Hippocampal formation (tissue), 2 donors: ENCODE data around the gene RANBP9.

Experiments used
- DNase-seq, 2 donors: peaks; one replicate each; lab custom pipeline; 2025; lab: John Stamatoyannopoulos, UW

The RANBP9 gene

DNA sequence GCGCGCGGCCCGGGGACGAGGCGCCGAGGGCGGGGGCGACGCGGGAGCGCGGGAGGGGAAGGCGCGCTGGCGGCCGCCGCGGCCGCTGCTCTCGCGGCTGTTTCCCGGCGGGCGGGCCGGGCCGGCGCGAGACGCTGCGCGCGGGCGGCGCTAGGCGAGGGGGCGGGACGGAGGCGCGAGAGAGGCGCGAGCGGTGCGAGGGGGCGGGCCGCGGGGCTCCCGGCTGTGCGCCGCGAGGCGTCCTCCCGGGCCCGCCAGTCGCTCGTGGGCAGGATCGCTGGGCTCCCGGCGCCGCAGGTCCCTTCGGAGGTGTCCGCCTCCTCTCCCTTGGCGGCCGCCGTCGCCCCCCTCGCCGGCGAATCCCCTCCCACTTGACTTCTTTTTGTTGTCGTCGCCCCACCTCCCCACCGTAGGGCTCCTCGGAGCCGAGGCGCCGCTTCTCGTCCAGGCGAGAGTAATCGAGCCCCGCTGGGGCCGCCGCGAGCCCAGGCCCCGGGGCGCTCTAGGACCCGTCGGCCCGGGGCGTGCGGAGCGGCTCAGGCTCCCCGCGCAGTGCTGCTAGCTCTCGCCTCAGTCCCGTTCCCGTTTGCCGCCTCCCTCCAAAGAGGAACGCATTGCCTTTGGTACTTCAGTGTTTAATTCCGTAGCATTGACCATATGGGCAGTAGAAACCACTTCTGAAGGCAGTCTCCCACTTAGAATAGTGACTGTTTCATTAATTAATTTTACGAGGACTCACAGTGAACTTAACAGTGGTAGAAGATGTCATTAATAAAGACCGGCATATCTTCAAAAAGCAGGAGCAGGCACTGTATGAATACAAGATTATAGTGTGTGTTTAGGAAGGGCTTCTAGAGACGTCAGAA is at the start of gene RANBP9:
TSS of gene RANBP9 (minus strand) at position 103 of the 866 bp plus-strand sequence. CDS start 330 bp downstream, outside the sequence.
- peak; percentile 82 to 88 for DNase-seq

DNA sequence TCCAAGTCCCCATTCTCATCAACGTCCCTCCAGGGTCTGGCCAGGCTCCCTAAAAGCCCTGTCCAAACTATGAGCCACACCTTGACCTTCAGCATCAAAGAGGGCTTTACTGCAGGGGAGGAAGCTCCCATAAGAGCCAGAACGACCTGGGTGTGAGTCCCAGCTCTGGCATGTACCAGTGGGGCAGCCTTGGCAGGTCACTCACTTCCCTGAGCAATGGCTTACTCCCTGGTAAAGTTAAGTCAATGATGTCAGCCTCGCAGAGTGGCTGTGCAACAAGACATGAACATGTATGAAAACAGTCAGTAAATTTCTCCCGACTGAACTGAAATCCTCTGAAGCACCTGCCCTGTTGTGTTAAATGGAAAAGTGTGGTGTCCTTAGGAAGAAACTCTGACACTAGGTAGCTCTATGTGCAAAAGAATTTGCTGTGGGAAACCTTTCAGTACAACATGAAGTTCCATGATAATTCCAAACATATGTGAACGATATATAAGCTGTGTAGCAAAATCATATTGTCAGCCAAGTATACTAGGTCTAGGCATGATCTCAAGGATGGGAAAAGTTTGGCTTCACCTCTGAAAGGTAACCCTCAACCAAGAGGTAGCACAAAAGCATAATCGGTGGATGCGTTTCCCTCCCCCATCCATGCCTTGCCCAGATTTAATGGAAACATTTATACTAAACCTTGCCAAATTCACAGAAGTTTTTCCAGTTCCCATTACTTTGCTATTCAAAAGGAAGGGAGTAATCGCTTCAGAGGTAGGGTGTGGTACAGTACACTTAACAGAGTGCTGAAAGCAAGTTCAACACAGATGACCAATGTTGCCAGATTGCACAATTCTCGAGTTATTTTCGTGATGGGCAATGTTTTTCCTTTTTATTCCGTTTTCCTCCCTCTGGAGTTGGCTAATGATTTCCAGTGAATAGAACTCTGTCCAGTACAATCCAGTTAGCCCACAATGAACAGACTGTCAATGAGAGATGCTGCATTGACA is 49.0 kb upstream of the RANBP9 start:
- no peak for DNase-seq

DNA sequence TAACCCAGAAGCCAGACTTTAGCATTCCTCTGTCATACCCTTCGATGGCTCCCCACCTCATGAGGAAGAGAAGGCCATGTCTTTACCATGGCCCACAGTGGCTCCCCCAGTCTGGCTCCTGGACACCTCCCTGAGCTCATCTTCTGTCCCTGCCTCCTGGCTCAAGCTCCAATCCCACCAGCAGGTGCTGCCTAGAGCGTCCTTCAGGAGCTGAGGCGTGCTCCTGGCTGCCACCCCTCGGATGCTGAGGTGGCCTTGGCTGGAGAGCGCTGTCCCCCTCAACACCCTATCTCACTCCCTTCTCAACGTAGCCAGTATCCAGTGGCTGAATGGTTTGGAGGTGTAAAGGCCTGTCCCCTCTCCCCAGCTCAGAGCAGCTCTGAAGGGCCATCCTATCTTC is 47.4 kb upstream of the RANBP9 start:
- DNase-seq, result no peak

DNA sequence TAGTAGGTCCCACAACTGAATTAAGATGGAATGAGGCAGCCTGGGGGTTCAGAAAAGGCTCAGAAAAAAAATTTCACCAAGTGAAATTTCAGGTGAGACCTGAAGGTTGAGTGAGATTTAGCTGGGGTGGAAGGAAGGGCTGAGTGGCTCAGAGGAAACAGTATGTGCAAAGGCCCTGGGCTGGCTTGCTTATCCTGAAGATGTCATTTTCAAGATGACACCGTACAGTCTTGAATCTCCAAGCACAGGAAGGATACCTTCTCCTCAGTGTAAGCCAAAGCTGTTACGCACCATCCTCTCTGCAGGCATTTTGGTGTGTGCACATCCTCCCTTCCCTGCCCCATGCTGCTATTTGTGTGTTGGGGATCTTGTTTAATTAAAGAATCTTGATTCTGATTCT is 43.0 kb upstream of the RANBP9 start:
- no peak for DNase-seq

DNA sequence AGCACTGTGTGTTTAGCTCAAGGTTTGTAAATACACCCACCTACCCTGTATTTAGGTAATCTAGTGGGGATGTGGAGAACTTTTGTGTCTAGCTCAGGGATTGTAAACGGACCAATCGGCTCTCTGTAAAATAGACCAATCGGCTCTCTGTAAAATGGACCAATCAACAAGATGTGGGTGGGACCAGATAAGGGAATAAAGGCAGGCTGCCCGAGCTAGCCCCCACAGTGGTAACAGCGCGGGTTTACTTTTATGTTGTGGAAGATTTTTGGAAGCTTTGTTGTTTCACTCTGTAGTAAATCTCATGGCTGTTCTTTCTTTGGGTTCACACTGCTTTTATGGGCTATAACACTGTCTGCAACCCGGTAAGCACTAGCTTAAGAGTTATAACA is 32.1 kb upstream of the RANBP9 start:
- no peak for DNase-seq

DNA sequence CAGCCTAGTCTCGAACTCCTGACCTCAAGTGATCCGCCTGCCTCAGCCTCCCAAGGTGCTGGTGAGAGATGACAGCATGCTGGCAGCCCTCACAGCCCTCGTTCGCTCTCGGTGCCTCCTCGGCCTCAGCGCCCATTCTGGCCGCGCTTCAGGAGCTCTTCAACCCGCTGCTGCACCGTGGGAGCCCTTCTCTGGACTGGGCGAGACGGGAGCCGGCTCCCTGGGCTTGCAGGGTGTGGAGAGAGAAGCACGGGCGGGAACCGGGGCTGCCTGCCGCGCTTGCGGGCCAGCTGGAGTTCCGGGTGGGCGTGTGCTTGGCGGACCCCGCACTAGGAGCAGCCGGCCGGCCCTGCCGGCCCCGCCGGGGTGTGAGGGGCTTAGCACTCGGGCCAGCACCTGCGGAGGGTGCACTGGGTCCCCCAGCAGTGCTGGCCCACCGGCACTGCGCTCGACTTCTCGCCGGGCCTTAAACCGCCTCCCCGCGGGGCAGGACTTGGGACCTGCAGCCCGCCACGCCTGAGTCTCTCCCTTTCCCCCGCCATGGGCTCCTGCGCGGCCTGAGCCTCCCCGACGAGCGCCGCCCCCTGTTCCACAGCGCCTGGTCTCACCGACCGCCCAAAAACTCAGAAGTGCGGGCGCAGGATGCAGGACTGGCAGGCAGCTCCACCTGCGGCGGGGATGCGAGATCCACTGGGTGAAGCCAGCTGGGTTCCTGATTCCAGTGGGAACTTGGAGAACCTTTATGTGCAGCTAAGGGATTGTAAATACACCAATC is 31.5 kb upstream of the RANBP9 start:
- DNase-seq, result no peak

DNA sequence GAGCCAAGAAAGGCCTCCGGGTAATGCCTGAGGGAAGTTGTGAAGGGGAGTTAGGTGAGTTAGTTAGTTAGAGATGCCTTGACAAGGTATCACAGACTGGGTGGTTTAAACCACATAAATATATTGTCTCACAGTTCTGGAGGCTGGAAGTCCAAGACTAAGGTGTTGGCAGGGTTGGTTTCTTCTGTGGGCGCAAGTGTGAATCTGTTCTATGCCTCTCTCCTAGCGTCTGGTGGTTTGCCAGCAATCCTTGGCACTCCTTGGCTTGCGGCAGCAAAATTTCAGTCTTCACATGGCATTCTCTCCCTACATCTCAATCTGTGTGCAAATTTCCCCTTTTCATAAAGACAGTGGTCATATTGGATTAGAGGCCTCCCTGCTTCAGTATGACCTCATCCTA is 29.7 kb upstream of the RANBP9 start:
- DNase-seq, result no peak

DNA sequence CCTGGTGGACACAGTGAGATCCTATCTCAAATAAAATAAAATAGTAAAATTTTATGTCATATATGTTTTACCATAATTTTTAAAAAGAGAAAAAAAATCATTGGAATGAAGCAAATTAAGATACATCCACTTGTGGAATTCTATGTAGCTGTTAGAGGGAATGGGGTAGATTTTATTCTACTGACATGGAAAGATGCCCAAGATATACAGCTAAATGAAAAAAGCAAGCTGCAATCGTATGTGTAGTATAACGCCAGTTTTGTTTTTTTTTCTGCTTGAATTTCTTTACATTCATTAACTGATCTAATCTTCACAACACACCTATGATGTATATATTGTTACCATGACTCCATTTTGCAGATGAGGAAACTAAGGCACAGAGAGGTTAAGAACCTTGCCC is 23.4 kb upstream of the RANBP9 start:
- DNase-seq, result no peak

DNA sequence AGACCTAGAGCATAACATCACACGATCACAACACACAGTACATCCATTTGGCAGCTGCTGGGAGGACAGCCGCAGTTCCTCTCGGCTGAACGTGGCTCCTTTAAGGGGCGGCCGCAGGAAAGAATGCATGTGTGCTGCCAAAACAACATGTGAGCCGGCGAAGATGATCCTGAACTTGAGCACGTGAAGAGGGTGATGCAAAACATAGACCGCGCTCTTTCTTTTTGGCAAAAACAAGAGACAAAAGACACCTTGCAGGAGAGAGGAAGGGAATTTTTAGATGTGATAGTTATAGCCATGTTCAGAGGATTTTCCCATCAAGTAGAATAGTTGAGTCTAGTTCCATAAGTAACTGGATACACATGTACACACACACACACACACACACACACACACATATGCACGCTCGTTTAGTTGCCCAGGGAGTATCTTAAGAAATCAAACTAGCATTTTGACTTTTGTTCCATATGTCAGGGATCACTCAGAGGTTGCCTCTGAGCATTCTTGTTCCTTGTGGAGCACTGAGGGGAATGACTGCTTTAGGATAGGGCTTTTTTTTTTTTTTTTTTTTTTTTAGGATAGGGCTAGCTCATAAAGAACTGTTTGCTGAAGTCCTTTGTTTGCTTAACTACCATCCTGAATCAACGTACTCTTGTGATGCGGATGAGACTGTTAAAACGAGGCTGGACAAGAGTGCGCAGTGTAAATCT is 21.7 kb upstream of the RANBP9 start:
- DNase-seq, result no peak

DNA sequence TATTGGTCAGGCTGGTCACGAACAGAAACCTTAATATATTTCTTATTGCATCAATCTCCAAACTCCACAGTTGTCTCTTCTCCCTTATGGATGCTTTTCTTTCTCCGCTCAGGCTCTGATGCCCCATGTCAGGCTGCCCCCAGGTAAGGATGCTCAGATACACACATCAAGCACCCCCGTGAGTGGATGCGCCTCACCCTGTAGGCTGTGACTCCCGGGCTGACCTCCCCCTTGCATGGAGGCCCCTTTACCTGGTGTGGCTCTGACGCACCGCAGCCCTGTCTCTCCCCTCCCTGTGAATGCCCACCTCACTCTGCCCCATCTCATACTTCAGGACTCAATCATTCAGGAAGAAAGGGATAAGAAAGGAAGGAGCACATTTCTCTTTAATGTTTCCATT is 19.1 kb upstream of the RANBP9 start:
- no peak for DNase-seq

DNA sequence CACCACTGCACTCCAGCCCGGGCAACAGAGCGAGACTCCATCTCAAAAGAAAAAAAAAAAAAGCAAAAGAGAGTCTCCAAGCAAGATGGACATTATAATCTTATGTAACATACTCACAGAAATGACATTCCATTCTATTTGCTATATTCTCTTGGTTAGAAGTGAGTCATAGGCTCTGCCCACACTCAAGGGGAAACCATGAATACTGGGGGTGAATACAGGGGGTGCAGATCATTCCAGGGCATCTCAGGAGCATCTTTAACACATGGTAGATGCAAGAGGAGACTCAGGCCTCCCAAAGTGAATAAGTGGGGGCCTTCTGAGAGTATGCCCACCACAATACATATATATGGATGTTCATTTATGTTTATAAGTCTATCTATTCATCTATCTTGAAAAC is 18.3 kb upstream of the RANBP9 start:
- DNase-seq, result no peak

DNA sequence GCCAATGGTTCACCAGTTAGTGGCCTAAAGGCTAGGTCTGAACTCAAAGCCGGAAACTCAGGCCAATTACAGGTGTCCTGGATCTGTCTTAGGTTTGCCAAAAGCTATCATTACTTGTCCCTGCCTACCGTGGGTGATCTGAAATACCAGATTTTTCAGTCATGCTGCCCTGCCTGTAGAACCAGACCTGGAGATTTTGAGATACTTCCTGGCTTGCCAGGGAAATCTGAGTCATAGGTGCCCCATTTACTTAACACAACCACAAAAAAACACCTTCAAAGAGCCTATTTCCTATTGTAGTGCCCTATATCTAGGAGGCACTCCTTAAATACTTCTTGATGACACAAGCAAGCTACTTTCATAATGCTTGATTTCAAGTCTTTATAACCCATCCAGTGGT is 13.9 kb upstream of the RANBP9 start:
- DNase-seq, result no peak

DNA sequence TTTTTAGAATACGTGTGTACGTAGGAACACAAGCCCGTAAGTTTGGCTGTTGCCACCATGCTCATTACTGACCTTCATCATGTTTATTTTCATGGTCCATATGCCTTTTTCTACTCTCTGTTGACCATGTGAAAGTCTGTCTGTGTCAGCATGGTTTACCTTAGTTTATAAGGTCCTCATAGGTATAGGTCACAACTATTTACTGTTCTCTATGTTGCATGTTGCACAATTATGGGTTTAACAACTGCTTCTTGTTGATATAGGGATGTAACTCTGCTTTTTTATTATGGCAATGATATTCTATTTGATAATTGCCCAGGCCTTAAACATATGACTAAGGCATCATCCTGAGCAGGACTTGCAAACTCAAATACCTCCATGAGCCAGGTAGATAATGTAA is 13.4 kb upstream of the RANBP9 start:
- no peak for DNase-seq

DNA sequence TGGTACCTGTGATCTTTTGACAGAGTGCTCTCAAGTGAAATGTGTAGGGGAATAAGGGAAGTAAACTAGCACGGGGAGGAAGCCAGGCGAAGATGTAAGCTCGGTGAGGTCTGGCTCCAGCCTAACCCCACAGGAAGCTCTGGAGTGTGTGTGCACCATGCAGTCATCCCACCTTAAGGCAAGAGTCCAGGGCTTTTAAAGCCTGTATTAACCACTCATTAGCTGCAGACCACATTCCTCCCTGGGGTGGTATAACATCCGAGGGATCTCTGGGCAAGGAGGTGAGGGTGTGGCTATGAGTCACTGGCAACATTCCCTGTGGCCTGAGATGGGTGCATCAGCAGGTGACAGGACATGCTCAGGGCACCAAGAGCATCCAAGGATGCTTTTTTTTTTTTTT is 12.5 kb upstream of the RANBP9 start:
- no peak for DNase-seq

DNA sequence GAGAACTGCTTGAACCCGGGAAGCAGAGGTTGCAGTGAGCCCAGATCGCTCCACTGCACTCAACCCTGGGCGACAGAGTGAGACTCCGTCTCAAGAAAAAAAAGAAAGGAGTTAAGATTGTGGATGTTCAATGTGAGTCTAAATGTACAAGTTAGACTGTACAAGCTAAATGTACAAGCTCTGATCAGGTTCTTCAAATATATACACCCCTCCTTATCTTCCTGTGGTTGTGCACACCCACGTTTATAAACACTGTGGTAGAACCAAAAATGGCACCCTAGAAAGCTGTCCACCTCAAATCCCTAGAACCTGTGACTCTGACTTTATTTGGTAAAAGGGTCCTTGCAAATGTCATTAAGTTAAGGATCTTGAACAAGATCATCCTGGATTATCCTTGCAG is 11.2 kb upstream of the RANBP9 start:
- DNase-seq, result no peak

DNA sequence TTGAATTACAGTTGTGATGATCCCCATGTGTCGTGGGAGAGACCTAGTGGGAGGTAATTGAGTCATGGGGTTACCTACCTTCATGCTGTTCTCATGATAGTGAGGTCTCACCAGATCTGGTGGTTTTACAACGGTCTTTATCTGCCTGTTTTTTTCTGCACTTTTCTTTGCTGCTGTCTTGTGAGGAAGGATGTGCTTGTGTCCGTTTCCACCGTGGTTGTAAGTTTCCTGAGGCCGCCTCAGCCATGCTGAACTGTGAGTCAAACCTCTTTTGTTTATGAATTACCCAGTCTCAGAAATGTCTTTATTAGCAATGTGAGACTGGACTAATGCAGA is 6.5 kb upstream of the RANBP9 start:
- no peak for DNase-seq

DNA sequence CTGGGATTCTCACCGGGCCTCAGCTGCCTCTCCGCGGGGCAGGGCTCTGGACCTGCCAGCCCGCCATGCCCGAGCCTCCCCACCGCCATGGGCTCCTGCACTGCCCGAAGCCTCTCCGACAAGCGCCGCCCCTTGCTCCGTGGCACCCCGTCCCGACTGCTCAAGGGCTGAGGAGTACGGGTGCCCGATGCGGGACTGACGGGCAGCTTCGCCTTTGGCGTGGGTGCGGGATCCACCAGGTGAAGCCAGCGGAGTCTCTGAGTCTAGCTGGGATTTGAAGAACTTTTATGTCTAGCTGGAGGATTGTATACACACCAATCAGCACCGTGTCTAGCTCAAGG is 5.3 kb upstream of the RANBP9 start:
- DNase-seq, result no peak

DNA sequence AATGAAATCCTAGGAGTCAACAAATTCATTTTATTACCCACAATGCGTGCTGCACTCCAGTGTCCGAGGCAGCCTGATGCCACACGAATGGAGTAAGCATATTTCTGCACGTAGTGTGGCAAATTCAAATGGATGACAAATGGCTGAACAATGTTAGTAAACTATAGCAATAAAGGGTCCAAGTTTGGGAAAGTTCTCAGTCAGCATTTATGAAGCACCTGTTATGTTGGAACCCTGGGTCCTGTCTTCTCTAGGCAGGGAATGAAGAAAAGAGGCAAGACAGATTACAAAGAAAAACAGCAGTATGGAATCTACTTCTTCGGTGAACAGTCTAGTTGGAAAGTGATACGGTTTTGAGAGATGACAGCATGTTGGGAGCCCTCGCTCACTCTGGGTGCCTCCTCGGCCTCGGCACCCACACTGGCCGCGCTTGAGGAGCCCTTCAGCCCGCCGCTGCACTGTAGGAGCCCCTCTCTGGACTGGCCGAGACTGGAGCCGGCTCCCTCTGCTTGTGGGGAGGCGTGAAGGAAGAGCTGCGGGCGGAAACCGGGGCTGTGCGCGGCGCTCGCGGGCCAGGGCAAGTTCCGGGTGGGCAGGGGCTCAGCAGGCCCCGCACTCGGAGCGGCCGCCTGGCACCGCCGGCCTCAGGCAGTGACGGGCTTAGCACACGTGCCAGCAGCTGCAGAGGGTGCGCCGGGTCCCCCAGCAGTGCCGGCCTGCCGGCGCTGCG is 4.8 kb upstream of the RANBP9 start:
- DNase-seq, result no peak

DNA sequence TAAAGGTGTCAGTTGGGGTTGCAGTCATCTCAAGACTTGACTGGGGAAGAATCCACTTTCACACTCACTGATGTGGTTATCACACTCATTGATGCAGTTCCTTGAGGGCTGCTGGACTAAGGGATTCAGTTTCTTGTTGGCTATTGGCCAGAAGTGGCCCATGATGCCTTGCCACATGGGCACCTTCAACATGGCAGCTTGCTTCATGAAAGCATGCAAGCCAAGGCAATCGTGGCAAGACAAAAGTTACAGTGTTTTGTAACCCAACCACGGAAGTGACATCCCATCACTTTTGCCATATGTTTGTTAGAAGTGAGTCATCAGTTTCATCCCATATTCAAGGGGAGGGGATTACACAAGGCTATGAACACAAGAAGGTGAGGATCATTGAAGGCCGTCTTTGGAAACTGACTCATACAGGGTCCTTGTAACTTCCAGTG is 3.8 kb upstream of the RANBP9 start:
- no peak for DNase-seq

DNA sequence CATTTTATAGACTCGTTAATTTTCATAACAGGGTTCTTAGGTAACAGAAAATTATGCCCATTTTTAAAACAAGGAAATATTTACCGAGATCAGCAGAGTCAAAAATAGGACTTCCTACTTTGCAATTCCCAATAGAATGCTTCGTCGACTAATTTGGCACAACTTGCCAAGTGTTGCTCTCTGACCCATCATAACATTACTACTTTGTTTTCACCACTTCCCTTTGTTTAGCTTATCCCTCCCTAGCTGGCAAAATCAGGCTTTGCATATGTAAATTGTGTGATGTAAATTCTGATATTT is 914 bp upstream of the RANBP9 start:
- no peak for DNase-seq

DNA sequence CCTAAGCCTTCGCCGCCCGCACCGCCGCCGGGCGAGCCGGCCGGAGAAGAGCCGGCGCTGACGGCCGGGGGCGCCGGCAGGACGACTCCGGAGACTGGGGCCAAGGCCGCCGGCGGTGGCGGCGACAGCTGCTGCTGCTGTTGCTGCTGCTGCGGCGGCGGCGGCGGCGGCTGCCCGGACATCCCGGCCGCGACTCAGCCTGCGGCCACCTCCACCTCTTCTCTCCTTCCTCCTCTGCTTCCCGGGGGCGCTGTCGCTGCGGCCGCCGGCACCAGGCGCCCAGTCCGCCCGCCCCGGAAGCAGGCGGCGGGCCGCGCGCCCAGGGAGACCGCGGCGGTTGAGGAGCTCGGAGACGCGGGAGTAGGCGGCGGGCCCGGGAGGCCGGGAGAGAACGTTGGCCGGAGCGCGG is 307 bp downstream of the RANBP9 start:
- no peak for DNase-seq
